Liver (tissue), 3 donors: ENCODE results near the gene ZG16B.

Source experiments
- CTCF ChIP-seq: fragments of 150-350 bp; IDR thresholded peaks from 2 replicates; pipeline ENCODE4 v1.5.1; 2017; ENCODE audit warnings: improper control_type of control experiment, low read depth, low read length; ENCODE audit not compliant: missing input control
- RXRA ChIP-seq, 2 donors: IDR thresholded peaks; 2 replicates each; pipeline ENCODE4 v1.6.1; 2017 to 2018; ENCODE audit warnings: antibody characterized with exemption in 2 of 2, mild to moderate bottlenecking in 1 of 2
- TAF1 ChIP-seq: conservative IDR thresholded peaks from 2 replicates; pipeline ENCODE4 v1.6.1; 2016; ENCODE audit warnings: antibody characterized with exemption, mild to moderate bottlenecking
- ZBTB33 ChIP-seq: IDR thresholded peaks from 2 replicates; pipeline ENCODE4 v1.6.1; 2016; ENCODE audit warnings: antibody characterized with exemption
- TF ChIP-seq, protein P1 (sequence below): IDR thresholded peaks from 2 replicates; pipeline ENCODE4 v1.6.1; 2016; ENCODE audit warnings: antibody characterized with exemption, mild to moderate bottlenecking
- donor health status: healthy.
- donor health status: healthy.

DNA sequence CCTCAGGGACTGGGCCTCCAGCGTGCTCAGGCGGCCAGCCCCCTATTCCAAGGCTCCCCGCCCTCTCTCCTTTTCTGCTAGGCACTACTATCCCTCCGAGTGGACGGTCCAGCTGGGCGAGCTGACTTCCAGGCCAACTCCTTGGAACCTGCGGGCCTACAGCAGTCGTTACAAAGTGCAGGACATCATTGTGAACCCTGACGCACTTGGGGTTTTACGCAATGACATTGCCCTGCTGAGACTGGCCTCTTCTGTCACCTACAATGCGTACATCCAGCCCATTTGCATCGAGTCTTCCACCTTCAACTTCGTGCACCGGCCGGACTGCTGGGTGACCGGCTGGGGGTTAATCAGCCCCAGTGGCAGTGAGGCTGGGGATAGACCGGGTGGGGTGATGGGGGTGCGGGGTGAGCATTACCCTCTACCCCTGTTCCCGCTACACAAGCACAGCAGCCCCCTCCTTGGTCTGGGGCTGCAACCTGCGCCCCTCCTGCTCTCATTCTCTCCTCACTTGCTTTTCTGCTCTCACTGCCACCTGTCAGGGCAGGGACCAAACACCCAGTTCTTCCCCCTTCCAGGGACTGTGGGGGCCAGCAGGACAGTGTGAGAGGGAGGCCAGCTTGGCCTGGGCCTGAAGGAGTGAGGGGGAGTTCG is 30.8 kb upstream of the ZG16B start:
- TF ChIP-seq CTCF (no peak), ZBTB33 (no peak), TAF1 (no peak), RXRA (IDR thresholded peaks at IDR 0.05) (no peak)
- TF ChIP-seq, protein P1, sequence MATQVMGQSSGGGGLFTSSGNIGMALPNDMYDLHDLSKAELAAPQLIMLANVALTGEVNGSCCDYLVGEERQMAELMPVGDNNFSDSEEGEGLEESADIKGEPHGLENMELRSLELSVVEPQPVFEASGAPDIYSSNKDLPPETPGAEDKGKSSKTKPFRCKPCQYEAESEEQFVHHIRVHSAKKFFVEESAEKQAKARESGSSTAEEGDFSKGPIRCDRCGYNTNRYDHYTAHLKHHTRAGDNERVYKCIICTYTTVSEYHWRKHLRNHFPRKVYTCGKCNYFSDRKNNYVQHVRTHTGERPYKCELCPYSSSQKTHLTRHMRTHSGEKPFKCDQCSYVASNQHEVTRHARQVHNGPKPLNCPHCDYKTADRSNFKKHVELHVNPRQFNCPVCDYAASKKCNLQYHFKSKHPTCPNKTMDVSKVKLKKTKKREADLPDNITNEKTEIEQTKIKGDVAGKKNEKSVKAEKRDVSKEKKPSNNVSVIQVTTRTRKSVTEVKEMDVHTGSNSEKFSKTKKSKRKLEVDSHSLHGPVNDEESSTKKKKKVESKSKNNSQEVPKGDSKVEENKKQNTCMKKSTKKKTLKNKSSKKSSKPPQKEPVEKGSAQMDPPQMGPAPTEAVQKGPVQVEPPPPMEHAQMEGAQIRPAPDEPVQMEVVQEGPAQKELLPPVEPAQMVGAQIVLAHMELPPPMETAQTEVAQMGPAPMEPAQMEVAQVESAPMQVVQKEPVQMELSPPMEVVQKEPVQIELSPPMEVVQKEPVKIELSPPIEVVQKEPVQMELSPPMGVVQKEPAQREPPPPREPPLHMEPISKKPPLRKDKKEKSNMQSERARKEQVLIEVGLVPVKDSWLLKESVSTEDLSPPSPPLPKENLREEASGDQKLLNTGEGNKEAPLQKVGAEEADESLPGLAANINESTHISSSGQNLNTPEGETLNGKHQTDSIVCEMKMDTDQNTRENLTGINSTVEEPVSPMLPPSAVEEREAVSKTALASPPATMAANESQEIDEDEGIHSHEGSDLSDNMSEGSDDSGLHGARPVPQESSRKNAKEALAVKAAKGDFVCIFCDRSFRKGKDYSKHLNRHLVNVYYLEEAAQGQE, result no peak
